Lower leg skin (tissue), 4 donors: Measurements from ENCODE around the gene SSTR3. TPM values are rescaled to one million over a fixed set of nuclear protein-coding genes. Genes with fewer than 3 reads are reported as not detected.
A peak's percentile ranks its signal among the peaks of the same experiment; 100 is the strongest.

Experiments used
- DNase-seq, 2 donors: peaks; one replicate each; pipeline ENCODE4 v3.0.0-alpha.2; 2019; ENCODE audit warnings: low spot score in 2 of 2
- H3K4me3 ChIP-seq: fragments of 200-600 bp; sonication (generic); 2 replicates; pipeline ENCODE4 v1.5.1; 2017; ENCODE audit warnings: mild to moderate bottlenecking, low read depth; ENCODE audit not compliant: poor library complexity, severe bottlenecking
- POLR2A ChIP-seq, 2 donors: fragments of 450-650 bp; IDR thresholded peaks; one replicate each; pipeline ENCODE4 v1.6.1; 2016 to 2017; ENCODE audit warnings: antibody characterized with exemption in 2 of 2, mild to moderate bottlenecking in 1 of 2, moderate library complexity in 1 of 2
- WGBS, 2 donors: methylation state at CpG; one replicate each; pipeline ENCODE4 v1.1.5; 2018; 5-methylcytosine and 5-hydroxymethylcytosine counted together
- intact Hi-C: fragments of 100-400 bp; cut with DNase I; formaldehyde crosslinking; loops from one replicate; pipeline ENCODE4 v1.15.0; 2023; ENCODE audit warnings: low total_unique reads
- total RNA-seq, 4 donors: library from RNA; depleted of rRNA; stranded (reverse); fragments of >200 nt; gene quantifications; one replicate each; pipeline ENCODE4 v1.1.0, GENCODE V29; 2016
- TF ChIP-seq, protein P1 (sequence below), 3 donors: fragments of 450-650 bp; IDR thresholded peaks; one replicate each; pipeline ENCODE4 v1.5.1; 2016; ENCODE audit warnings: antibody characterized with exemption in 3 of 3, mild to moderate bottlenecking in 3 of 3, moderate library complexity in 2 of 3

SSTR3 gene
- total RNA-seq, 4 donors from 2014 or later = not detected

DNA sequence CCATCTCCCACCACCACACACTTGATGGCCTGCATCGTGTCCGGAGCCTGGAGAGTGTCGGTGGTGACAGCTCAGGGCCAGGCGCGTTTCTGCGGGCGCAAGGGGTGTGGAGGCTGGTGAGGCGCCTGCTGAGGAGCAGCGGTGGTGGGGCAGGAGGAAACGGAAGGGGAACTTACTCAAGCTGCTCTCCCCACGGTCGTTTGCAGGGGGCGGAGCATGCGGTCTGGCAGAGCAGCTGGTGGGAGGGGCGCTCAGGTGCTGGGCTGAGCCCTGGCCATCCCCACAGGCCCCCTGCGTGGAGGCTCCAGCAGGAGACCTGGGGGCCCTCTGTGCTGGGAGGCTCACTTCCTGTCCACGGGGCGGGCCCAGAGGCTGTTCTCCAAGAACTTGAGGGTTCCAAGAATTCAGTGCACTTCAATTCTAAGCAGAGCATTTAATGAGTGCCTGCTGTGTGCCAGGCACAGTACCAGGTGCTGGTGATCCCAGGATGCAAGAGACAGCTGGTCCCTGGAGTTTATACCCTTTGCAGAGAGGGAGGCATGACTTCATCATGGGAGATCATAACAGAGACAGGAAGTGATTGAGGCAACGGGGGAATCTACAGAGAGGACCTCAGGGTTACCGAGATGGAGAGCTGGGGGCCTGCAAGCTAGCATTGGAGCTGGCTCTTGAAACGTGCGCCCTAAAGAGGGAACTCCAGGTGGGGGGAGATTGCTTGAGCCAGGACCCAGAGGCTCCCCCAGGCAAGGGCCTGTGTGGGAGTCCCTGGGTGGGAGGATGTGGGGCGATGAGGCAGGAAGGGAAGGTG is 32.0 kb upstream of the SSTR3 start, which contains the start of gene RAC2:
Gene RAC2, minus strand, starts transcription at position 156 of the 808 bp plus-strand sequence. Its CDS starts 121 bp downstream, at position 35.
- intact Hi-C loops = no loop called here
- H3K4me3 ChIP-seq = peak within 1 kb of the TSS; percentile 4
- 9 to 17% methylated on average over 20 to 23 of the region's 23 CpGs for WGBS, 2 donors
- DNase-seq = peak; percentile 55 to 93
- no peak for TF ChIP-seq POLR2A (IDR thresholded peaks at IDR 0.05)
- TF ChIP-seq, protein P1, sequence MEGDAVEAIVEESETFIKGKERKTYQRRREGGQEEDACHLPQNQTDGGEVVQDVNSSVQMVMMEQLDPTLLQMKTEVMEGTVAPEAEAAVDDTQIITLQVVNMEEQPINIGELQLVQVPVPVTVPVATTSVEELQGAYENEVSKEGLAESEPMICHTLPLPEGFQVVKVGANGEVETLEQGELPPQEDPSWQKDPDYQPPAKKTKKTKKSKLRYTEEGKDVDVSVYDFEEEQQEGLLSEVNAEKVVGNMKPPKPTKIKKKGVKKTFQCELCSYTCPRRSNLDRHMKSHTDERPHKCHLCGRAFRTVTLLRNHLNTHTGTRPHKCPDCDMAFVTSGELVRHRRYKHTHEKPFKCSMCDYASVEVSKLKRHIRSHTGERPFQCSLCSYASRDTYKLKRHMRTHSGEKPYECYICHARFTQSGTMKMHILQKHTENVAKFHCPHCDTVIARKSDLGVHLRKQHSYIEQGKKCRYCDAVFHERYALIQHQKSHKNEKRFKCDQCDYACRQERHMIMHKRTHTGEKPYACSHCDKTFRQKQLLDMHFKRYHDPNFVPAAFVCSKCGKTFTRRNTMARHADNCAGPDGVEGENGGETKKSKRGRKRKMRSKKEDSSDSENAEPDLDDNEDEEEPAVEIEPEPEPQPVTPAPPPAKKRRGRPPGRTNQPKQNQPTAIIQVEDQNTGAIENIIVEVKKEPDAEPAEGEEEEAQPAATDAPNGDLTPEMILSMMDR (IDR thresholded peaks at IDR 0.05) = no peak

DNA sequence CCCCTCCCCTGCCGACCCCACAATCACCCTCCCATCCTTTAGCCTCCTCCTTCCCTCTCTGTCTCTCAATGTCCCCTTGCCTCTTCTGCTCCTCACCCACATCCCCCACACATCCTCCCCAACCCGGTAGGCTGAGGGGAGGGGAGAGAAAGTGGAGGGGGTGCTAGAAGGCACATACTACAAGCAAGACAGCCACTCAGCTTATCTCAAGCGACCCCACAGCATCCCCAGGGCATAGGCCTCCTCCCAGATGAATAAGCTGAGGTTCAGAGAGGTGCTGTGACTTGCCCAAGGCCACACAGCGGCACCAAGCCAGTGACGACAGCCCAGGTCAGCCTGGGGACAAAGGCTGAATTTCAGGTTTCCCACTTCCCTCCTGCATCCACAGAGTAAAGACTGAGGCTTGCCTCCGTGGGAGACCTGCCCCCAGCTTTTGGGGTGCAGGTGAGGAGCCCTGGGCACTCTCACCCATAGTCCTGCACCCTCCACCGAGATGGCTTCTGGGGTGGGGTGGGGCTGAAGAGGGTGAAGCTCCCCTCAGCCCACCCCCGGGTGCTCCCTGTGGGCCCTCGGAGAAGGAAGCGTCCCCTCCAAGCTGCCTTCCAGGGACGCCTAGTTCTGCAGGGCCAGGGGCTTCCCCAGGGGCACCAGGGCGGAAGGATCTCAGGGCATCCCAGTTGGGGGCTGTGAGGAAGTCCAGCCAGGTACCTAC is 31.3 kb upstream of the SSTR3 start:
- H3K4me3 ChIP-seq = peak overlapping the region; percentile 4
- WGBS, 2 donors = 29 to 30% methylated on average over 8 to 9 of the region's 12 CpGs
- intact Hi-C loops = no loop called here
- TF ChIP-seq, protein P1 (IDR thresholded peaks at IDR 0.05) = no peak
- TF ChIP-seq POLR2A (IDR thresholded peaks at IDR 0.05) = no peak
- DNase-seq = no peak

DNA sequence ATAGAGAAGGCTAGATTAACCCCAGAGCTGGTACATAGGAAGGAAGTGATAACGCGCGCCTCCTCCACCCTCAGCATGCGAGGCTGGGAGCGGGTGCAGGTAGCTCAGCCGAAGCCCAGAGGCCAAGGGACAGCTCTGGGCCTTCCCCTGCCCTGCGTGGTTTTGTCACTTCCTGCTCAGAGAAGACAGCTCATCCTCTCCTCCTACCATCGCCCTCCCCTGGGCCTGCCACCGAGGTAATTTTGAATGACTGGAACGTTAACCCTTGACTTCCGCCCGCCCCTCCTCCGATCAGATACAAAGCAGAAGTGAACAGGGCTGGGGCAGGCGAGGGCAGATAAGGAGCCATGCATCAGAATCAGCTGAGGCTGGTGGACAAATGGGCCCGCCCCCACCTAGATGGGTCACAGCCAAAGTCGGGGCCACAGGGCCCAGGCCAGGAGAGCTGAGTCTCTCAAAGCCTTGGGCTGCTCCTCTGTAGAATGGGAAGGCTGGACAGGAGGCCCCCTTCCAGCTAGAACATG is 30.2 kb upstream of the SSTR3 start:
- TF ChIP-seq POLR2A (IDR thresholded peaks at IDR 0.05) = no peak
- TF ChIP-seq, protein P1 (IDR thresholded peaks at IDR 0.05) = no peak
- intact Hi-C loops = no loop called here
- no peak overlapping the region for H3K4me3 ChIP-seq
- DNase-seq = peak; percentile 63 to 92
- 60 to 63% methylated on average over 14 to 16 of the region's 16 CpGs for WGBS, 2 donors

DNA sequence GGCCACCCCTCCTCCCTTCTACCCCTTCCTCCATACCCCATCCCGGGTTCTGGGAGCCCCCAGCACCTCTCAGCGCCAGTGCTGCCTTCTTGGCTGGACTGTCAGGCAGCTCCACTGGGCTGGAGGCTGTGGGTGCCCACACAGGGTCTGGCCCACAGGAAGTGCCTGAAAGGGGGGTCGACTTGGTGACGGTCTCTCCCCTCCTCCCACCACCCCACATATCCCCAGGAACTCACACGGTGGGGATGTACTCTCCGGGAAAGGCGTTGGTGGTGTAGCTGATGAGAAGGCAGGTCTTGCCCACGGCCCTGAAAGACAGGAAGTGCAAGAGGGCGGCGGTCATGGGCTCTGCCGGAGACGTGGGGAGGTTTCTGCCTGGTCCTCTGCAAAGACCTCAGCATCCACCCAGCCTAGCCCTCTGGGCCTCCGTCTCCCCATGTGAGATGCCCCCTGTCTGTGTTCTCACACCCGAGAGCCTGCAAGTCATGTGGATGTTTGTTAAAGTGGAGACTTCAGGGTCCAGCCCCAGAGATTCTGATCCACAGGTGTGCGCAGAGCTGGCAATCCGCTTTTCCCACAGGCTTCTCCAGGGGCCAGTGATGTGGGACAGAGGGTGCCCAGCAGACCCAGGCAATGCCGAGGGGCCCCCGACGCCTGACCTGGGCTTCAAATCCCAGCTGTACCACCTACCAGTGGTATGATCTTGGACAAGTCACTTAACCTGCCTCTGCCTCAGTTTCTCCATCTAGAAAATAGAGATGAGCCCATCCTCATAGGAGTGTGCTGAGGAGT is 29.3 kb upstream of the SSTR3 start:
- WGBS, 2 donors = 58 to 68% methylated on average over 16 to 19 of the region's 19 CpGs
- no peak overlapping the region for H3K4me3 ChIP-seq
- intact Hi-C loops = no loop called here
- TF ChIP-seq, protein P1 (IDR thresholded peaks at IDR 0.05) = no peak
- no peak for DNase-seq

DNA sequence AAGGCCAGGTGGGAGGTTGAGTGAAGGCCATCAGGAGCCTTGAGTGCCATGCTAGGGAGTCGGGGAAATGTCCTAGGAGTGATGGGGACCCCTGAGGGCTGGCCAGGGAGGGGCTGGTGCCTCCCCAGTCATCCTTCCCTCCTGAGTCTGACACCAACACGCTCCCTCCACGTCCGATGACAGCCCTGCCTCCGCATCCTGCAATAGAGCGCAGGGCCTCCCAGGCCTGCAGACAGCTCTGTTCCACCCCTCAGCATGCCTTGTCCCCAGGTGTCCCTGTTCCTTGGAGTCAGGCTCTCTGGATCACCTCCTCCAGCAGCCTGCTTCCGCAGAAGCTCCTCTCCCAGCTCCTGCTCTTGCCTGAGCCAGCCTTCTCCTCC is 28.7 kb upstream of the SSTR3 start:
- no peak for DNase-seq
- intact Hi-C loops = no loop called here
- H3K4me3 ChIP-seq = no peak overlapping the region
- TF ChIP-seq, protein P1 (IDR thresholded peaks at IDR 0.05) = no peak
- no peak for TF ChIP-seq POLR2A (IDR thresholded peaks at IDR 0.05)
- WGBS, 2 donors = 86 to 94% methylated on average over 7 of the region's 7 CpGs
